Limb (tissue), 2 donors: Measurements from ENCODE around the gene FBXO9.
A peak's percentile ranks its signal among the peaks of the same experiment; 100 is the strongest.
"Not testable (repeated sequence)": the region's sequence is repeated elsewhere in the genome, so short reads cannot be mapped to it uniquely, and the experiment has no call there.

Experiments
- DNase-seq, 2 donors: peaks; one replicate each; pipeline ENCODE4 v3.0.0-alpha.2; 2016; ENCODE audit errors: extremely low spot score in 2 of 2

The FBXO9 gene

GRCh38 chr6:53045891-53046673 lies 19.1 kb upstream of the FBXO9 start:
- DNase-seq, result no peak

GRCh38 chr6:53048431-53049195 lies 16.6 kb upstream of the FBXO9 start:
- no peak for DNase-seq

- no peak for DNase-seq
These were observed 15.8 kb upstream of the FBXO9 start for GRCh38 chr6:53049415-53049814.

- not testable (repeated sequence) for DNase-seq
These were observed 13.1 kb upstream of the FBXO9 start for GRCh38 chr6:53052152-53052551.

- no peak for DNase-seq
These were observed 10.7 kb upstream of the FBXO9 start for GRCh38 chr6:53054532-53054931.

GRCh38 chr6:53055873-53056272 lies 9.3 kb upstream of the FBXO9 start:
- no peak for DNase-seq

GRCh38 chr6:53056273-53056672 lies 8.9 kb upstream of the FBXO9 start:
- no peak for DNase-seq

- peak in 1 of 2 donors; percentile 37 for DNase-seq
These were observed 6.6 kb upstream of the FBXO9 start for GRCh38 chr6:53058388-53059195.

- no peak for DNase-seq
These were observed 5.3 kb upstream of the FBXO9 start for GRCh38 chr6:53059648-53060589.

- peak in 1 of 2 donors; percentile 10 for DNase-seq
These were observed 3.0 kb upstream of the FBXO9 start for GRCh38 chr6:53062169-53062539.

- DNase-seq, result not testable (repeated sequence)
These were observed 949 bp upstream of the FBXO9 start for GRCh38 chr6:53064255-53064654.

GRCh38 chr6:53064726-53065265 lies 408 bp upstream of the FBXO9 start:
- peak; percentile 95 to 99 for DNase-seq

GRCh38 chr6:53066077-53066417 lies 843 bp downstream of the FBXO9 start:
- DNase-seq, result peak in 1 of 2 donors; percentile 15

- DNase-seq, result no peak
These were observed 1.9 kb downstream of the FBXO9 start for GRCh38 chr6:53066874-53067706.

GRCh38 chr6:53067849-53068361 lies 2.7 kb downstream of the FBXO9 start:
- DNase-seq, result no peak

- no peak for DNase-seq
These were observed 4.2 kb downstream of the FBXO9 start for GRCh38 chr6:53069427-53069826.

GRCh38 chr6:53070806-53071205 lies 5.6 kb downstream of the FBXO9 start:
- no peak for DNase-seq

GRCh38 chr6:53074347-53074746 lies 9.1 kb downstream of the FBXO9 start:
- no peak for DNase-seq

- no peak for DNase-seq
These were observed 15.6 kb downstream of the FBXO9 start for GRCh38 chr6:53080813-53081212.

GRCh38 chr6:53086302-53086701 lies 21.1 kb downstream of the FBXO9 start:
- no peak for DNase-seq
